Measurements from ENCODE around the gene EIF2S1.

DNA sequence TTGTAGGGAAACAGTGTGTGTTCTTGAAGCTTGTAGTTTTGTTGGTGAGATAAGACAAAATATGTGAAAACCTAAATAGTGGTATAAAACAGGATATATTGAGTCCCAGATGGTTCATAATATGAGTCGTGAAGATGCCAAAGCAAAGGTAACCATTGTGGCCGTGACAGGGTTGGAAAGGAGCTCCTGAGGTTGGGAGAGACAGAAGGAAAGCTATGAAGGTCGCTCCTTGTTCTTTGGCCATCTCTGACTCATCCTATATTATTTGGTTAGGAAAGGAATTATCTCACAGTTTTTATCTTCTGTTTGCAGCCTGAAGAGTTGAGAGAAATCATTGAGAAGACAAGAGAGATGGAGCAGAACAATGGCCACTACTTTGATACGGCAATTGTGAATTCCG is 27.7 kb upstream of the EIF2S1 start:
- TF ChIP-seq EP300 (IDR thresholded peaks at IDR 0.05): no peak
- no peak for TF ChIP-seq CTCF (IDR thresholded peaks at IDR 0.05)
- no peak for TF ChIP-seq POLR2A (IDR thresholded peaks at IDR 0.05)
- TF ChIP-seq POLR2AphosphoS5 (IDR thresholded peaks at IDR 0.05): no peak
